ENCODE results near the gene KIF17. TPM values are rescaled to one million over a fixed set of nuclear protein-coding genes. Genes with fewer than 3 reads are reported as not detected.

The KIF17 gene
- total RNA-seq, 1 donor from 2014 or later = 0.40 TPM

DNA sequence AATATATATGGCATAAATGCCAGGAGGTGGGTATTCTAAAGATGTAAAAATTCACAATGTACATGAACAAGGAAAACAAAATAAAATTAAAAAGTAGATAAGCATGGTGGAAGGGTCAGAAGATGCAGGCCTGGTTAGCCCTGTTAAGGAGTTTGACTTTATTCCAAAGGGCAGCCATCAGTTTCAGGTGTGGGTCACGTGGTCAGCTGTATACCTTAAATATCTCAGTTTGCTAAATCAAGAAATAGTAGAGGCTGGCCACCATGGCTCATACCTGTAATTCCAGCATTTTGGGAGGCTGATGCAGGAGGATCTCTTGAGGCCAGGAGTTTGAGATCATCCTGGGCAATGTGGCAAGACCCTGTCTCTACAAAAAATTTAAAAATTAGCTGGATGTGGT is 93.1 kb downstream of the KIF17 start:
- peaks cover 25% of the 10 kb centered on the region for H3K27me3 Mint-ChIP-seq (ENCODE audit: low read depth)
- no peak overlapping the region for H3K4me3 Mint-ChIP-seq
- no peak for TF ChIP-seq CTCF (IDR thresholded peaks at IDR 0.05; ENCODE audit: unreplicated experiment)
- peaks cover 5% of the 10 kb centered on the region for H3K9me3 Mint-ChIP-seq
- no peaks in the 10 kb centered on the region for H3K4me1 Mint-ChIP-seq
- DNase-seq (ENCODE audit: low spot score in 2 of 2, unreplicated experiment in 2 of 2) = no peak
- H3K27ac Mint-ChIP-seq = no peak overlapping the region
- H3K36me3 Mint-ChIP-seq = no peaks in the 10 kb centered on the region

- no peak for DNase-seq (ENCODE audit: low spot score in 2 of 2, unreplicated experiment in 2 of 2)
- Mint-ChIP-seq H3K4me1 (no peaks in the 10 kb centered on the region), H3K36me3 (no peaks in the 10 kb centered on the region), H3K27ac (no peak overlapping the region), H3K4me3 (no peak overlapping the region), H3K9me3 (peaks cover 5% of the 10 kb centered on the region), H3K27me3 (ENCODE audit: low read depth) (peaks cover 8% of the 10 kb centered on the region)
- no peak for TF ChIP-seq CTCF (IDR thresholded peaks at IDR 0.05; ENCODE audit: unreplicated experiment)
Measured at GRCh38 chr1:20621012-20621411, 96.8 kb downstream of the KIF17 start.

GRCh38 chr1:20619999-20620398 is 97.8 kb downstream of the KIF17 start:
- H3K36me3 Mint-ChIP-seq = no peaks in the 10 kb centered on the region
- H3K27ac Mint-ChIP-seq = no peak overlapping the region
- no peak for TF ChIP-seq CTCF (IDR thresholded peaks at IDR 0.05; ENCODE audit: unreplicated experiment)
- H3K4me1 Mint-ChIP-seq = no peaks in the 10 kb centered on the region
- peaks cover 5% of the 10 kb centered on the region for H3K9me3 Mint-ChIP-seq
- H3K4me3 Mint-ChIP-seq = no peak overlapping the region
- peaks cover 4% of the 10 kb centered on the region for H3K27me3 Mint-ChIP-seq (ENCODE audit: low read depth)
- DNase-seq (ENCODE audit: low spot score in 2 of 2, unreplicated experiment in 2 of 2) = no peak

DNA sequence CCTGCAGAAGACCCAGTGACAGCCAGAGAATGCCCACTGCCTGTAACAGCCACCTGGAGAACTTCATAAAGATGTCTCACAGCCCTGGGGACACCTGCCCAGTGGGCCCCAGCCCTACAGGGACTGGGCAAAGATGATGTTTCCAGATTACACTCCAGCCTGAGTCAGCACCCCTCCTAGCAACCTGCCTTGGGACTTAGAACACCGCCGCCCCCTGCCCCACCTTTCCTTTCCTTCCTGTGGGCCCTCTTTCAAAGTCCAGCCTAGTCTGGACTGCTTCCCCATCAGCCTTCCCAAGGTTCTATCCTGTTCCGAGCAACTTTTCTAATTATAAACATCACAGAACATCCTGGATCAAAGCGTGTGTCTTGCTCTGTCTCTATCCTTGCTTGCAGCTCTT is 99.3 kb downstream of the KIF17 start:
- H3K27ac Mint-ChIP-seq = no peak overlapping the region
- H3K36me3 Mint-ChIP-seq = no peaks in the 10 kb centered on the region
- peaks cover 6% of the 10 kb centered on the region for H3K4me1 Mint-ChIP-seq
- no peak for TF ChIP-seq CTCF (IDR thresholded peaks at IDR 0.05; ENCODE audit: unreplicated experiment)
- no peaks in the 10 kb centered on the region for H3K9me3 Mint-ChIP-seq
- no peak for DNase-seq (ENCODE audit: low spot score in 2 of 2, unreplicated experiment in 2 of 2)
- no peak overlapping the region for H3K4me3 Mint-ChIP-seq
- H3K27me3 Mint-ChIP-seq (ENCODE audit: low read depth) = peaks cover 4% of the 10 kb centered on the region

GRCh38 chr1:20616847-20617487 is 100.8 kb downstream of the KIF17 start:
- H3K9me3 Mint-ChIP-seq = no peaks in the 10 kb centered on the region
- no peak for DNase-seq (ENCODE audit: low spot score in 2 of 2, unreplicated experiment in 2 of 2)

More at GRCh38 chr1:20616847-20617487, 100.8 kb downstream of the KIF17 start:
- peaks cover 8% of the 10 kb centered on the region for H3K4me1 Mint-ChIP-seq
- no peaks in the 10 kb centered on the region for H3K36me3 Mint-ChIP-seq
- no peak overlapping the region for H3K27ac Mint-ChIP-seq
- H3K4me3 Mint-ChIP-seq = no peak overlapping the region
- H3K27me3 Mint-ChIP-seq (ENCODE audit: low read depth) = peaks cover 4% of the 10 kb centered on the region
- no peak for TF ChIP-seq CTCF (IDR thresholded peaks at IDR 0.05; ENCODE audit: unreplicated experiment)
